ENCODE measurements around the gene CNNM3. TPM values are rescaled to one million over a fixed set of nuclear protein-coding genes. Genes with fewer than 3 reads are reported as not detected.

CNNM3 gene
- total and polyA plus RNA-seq, 4 donors: 10.0 to 19.8 (median 16.1) TPM

- Histone ChIP-seq H3K4me1 (ENCODE audit: control insufficient read depth in 4 of 4, insufficient read depth in 4 of 4, low read length in 3 of 4) (peaks cover 0 to 5% (median 0%) of the 10 kb centered on the region in 4 donors), H3K4me3 (ENCODE audit: low read depth in 1 of 3, low read length in 3 of 3) (no peak overlapping the region), H3K9ac (ENCODE audit: low read depth in 1 of 2, low read length in 2 of 2) (no peak overlapping the region), H3K9me3 (ENCODE audit: control insufficient read depth in 4 of 4, low read length in 3 of 4) (no peaks in the 10 kb centered on the region), H3K27me3 (ENCODE audit: control insufficient read depth in 4 of 4, insufficient read depth in 4 of 4, low read length in 3 of 4) (no peaks in the 10 kb centered on the region), H3K27ac (ENCODE audit: low read depth in 1 of 2, low read length in 2 of 2) (no peak overlapping the region), H3K36me3 (ENCODE audit: control insufficient read depth in 4 of 4, insufficient read depth in 3 of 4, low read depth in 1 of 4, low read length in 3 of 4) (peaks cover 0 to 8% (median 7%) of the 10 kb centered on the region in 4 donors)
- no peak for DNase-seq (ENCODE audit: low spot score)
- no peak for TF ChIP-seq EGR1 (IDR thresholded peaks at IDR 0.05; ENCODE audit: low read depth in 2 of 2)
- 94% methylated on average over 16 of the region's 16 CpGs for WGBS
These were observed 25.8 kb downstream of the CNNM3 start for GRCh38 chr2:96841701-96842495.

- no peak for TF ChIP-seq HNF4A (conservative IDR thresholded peaks at IDR 0.05)
- TF ChIP-seq TAF1 (conservative IDR thresholded peaks at IDR 0.05): no peak
- TF ChIP-seq RAD21 (IDR thresholded peaks at IDR 0.05): no peak
- no peak for TF ChIP-seq MAX (IDR thresholded peaks at IDR 0.05)
- no peak for TF ChIP-seq YY1 (IDR thresholded peaks at IDR 0.05)
- TF ChIP-seq RXRA (IDR thresholded peaks at IDR 0.05): no peak
- TF ChIP-seq FOXA2 (IDR thresholded peaks at IDR 0.05): no peak
- TF ChIP-seq HNF4G (IDR thresholded peaks at IDR 0.05): no peak
- TF ChIP-seq EGR1 (IDR thresholded peaks at IDR 0.05; ENCODE audit: low read depth in 2 of 2): no peak
- TF ChIP-seq NR2F2 (IDR thresholded peaks at IDR 0.05): no peak
- TF ChIP-seq FOXA1 (IDR thresholded peaks at IDR 0.05): no peak
- no peak for TF ChIP-seq GABPA (IDR thresholded peaks at IDR 0.05 in 1 of 2, conservative IDR thresholded peaks at IDR 0.05 in 1 of 2)
- TF ChIP-seq ZBTB33 (IDR thresholded peaks at IDR 0.05): no peak
- TF ChIP-seq ATF3 (IDR thresholded peaks at IDR 0.05): no peak
- no peak for TF ChIP-seq REST (IDR thresholded peaks at IDR 0.05)
- no peak for TF ChIP-seq JUND (IDR thresholded peaks at IDR 0.05)
- TF ChIP-seq CTCF (IDR thresholded peaks at IDR 0.05; ENCODE audit: low read depth, low read length, missing input control): no peak
- no peak for TF ChIP-seq SP1 (IDR thresholded peaks at IDR 0.05)
- H3K27ac ChIP-seq (ENCODE audit: low read depth in 1 of 2, low read length in 2 of 2): no peak overlapping the region
- no peaks in the 10 kb centered on the region for H3K9me3 ChIP-seq (ENCODE audit: control insufficient read depth in 4 of 4, low read length in 3 of 4)
- H3K36me3 ChIP-seq (ENCODE audit: control insufficient read depth in 4 of 4, insufficient read depth in 3 of 4, low read depth in 1 of 4, low read length in 3 of 4): peaks cover 0 to 6% (median 5%) of the 10 kb centered on the region in 4 donors
- H3K27me3 ChIP-seq (ENCODE audit: control insufficient read depth in 4 of 4, insufficient read depth in 4 of 4, low read length in 3 of 4): no peaks in the 10 kb centered on the region
- no peak overlapping the region for H3K4me3 ChIP-seq (ENCODE audit: low read depth in 1 of 3, low read length in 3 of 3)
- 77% methylated on average over 7 of the region's 7 CpGs for WGBS
- H3K9ac ChIP-seq (ENCODE audit: low read depth in 1 of 2, low read length in 2 of 2): no peak overlapping the region
- no peak for DNase-seq (ENCODE audit: low spot score)
- H3K4me1 ChIP-seq (ENCODE audit: control insufficient read depth in 4 of 4, insufficient read depth in 4 of 4, low read length in 3 of 4): peaks cover 0 to 6% (median under 1%) of the 10 kb centered on the region in 4 donors
These were observed 26.5 kb downstream of the CNNM3 start for GRCh38 chr2:96842600-96842999.

Data from liver (tissue), 9 donors.